H1 (cell line): Measurements from ENCODE around the gene KCNQ2. TPM values are rescaled to one million over a fixed set of nuclear protein-coding genes. Genes with fewer than 3 reads are reported as not detected.

Source experiments
- CTCF ChIA-PET: fragments of 300-600 bp; sonication (Branson Sonifier 250); formaldehyde crosslinking; loops from one replicate; lab custom pipeline; 2021; ENCODE audit not compliant: partially characterized antibody; lab: Charles Lee
- POLR2A ChIA-PET: fragments of 300-600 bp; sonication (Branson Sonifier 250); formaldehyde crosslinking; loops from one replicate; lab custom pipeline; 2021; ENCODE audit warnings: inconsistent platforms; ENCODE audit not compliant: partially characterized antibody; lab: Charles Lee
- DNase-seq, 2 experiments: peaks; one replicate each; pipeline versions ENCODE4 v3.0.0 to v3.0.0-alpha.2; 2010 to 2022; ENCODE audit warnings: low spot score in 2 of 2, low read depth in 1 of 2, mixed read lengths in 1 of 2
- FAIRE-seq: peaks from 2 replicates; lab custom pipeline; 2011; peaks lifted over from hg19 to GRCh38; lab: Jason Lieb, UNC
- H2AFZ ChIP-seq: 2 replicates; pipeline ENCODE4 v1.8.1; 2012; ENCODE audit warnings: low read length, inconsistent platforms
- H2AK5ac ChIP-seq: 2 replicates; pipeline ENCODE4 v1.6.1; 2013; ENCODE audit warnings: low read depth, low read length
- H2BK120ac ChIP-seq: replicated peaks from 2 replicates; pipeline ENCODE3; 2013; ENCODE audit warnings: low read depth, low read length, inconsistent platforms
- H2BK12ac ChIP-seq: 2 replicates; pipeline ENCODE4 v1.6.1; 2013; ENCODE audit warnings: low read depth, low read length
- H2BK15ac ChIP-seq: 2 replicates; pipeline ENCODE4 v1.6.1; 2013; ENCODE audit warnings: low read length
- H2BK20ac ChIP-seq: 2 replicates; pipeline ENCODE4 v1.6.1; 2013; ENCODE audit warnings: low read length
- H2BK5ac ChIP-seq: 2 replicates; pipeline ENCODE4 v1.6.1; 2013; ENCODE audit warnings: low read depth, low read length
- H3K14ac ChIP-seq: 2 replicates; pipeline ENCODE4 v1.6.1; 2013; ENCODE audit warnings: inconsistent platforms; ENCODE audit not compliant: insufficient read length
- H3K18ac ChIP-seq: 2 replicates; pipeline ENCODE4 v1.6.1; 2013; ENCODE audit warnings: low read length; ENCODE audit errors: extremely low read depth
- H3K23ac ChIP-seq: 2 replicates; pipeline ENCODE4 v1.6.1; 2013; ENCODE audit warnings: inconsistent platforms; ENCODE audit not compliant: insufficient read length
- H3K23me2 ChIP-seq: 2 replicates; pipeline ENCODE4 v1.6.1; 2013; ENCODE audit warnings: low read depth, low read length
- H3K27ac ChIP-seq: 2 replicates; pipeline ENCODE4 v1.6.1; 2011; ENCODE audit warnings: low read depth, low read length, inconsistent platforms
- H3K27me3 ChIP-seq, 4 experiments: replicated peaks in 1 of 4; 1 replicate in 1 of 4; 2 replicates in 3 of 4; pipeline versions ENCODE4 v1.6.1 to v1.8.1; 2011 to 2013; ENCODE audit warnings: low read length in 3 of 4, mild to moderate bottlenecking in 3 of 4, inconsistent platforms in 2 of 4, mixed read lengths in 2 of 4, moderate library complexity in 1 of 4; ENCODE audit not compliant: control insufficient read depth in 3 of 4, insufficient read depth in 3 of 4; ENCODE audit errors: extremely low read depth in 1 of 4
- H3K36me3 ChIP-seq, 4 experiments: 2 replicates each; pipeline versions ENCODE4 v1.6.1 to v1.8.1; 2011 to 2013; ENCODE audit warnings: mild to moderate bottlenecking in 4 of 4, low read length in 3 of 4, moderate library complexity in 2 of 4, control low read depth in 1 of 4, inconsistent platforms in 1 of 4; ENCODE audit not compliant: insufficient read depth in 4 of 4, control insufficient read depth in 2 of 4
- H3K4ac ChIP-seq: replicated peaks from 2 replicates; pipeline ENCODE3; 2013; ENCODE audit warnings: low read length, low read depth, mixed read lengths, inconsistent platforms; ENCODE audit not compliant: insufficient read length
- H3K4me1 ChIP-seq, 4 experiments: replicated peaks in 1 of 4; 1 replicate in 1 of 4; 2 replicates in 3 of 4; pipeline versions ENCODE4 v1.6.1 to v1.8.1; 2011 to 2013; ENCODE audit warnings: low read length in 3 of 4, inconsistent platforms in 2 of 4, mixed read lengths in 1 of 4; ENCODE audit not compliant: insufficient read depth in 4 of 4, control insufficient read depth in 3 of 4
- H3K4me2 ChIP-seq, 2 experiments: 2 replicates each; pipeline versions ENCODE4 v1.6.1 to v1.8.1; 2011 to 2013; ENCODE audit warnings: low read depth in 2 of 2, low read length in 2 of 2, control low read depth in 1 of 2, inconsistent platforms in 1 of 2, mild to moderate bottlenecking in 1 of 2; ENCODE audit not compliant: insufficient read depth in 1 of 2
- H3K4me3 ChIP-seq, 4 experiments: fragments of 200-600, 300-600 bp in 1 of 4; sonication (generic), shearing (Covaris generic), sonication (Bioruptor Twin) in 1 of 4; 2 replicates each; pipeline versions ENCODE4 v1.5.1 to v1.8.1; 2011 to 2016; ENCODE audit warnings: low read length in 4 of 4, low read depth in 3 of 4, control low read depth in 2 of 4, inconsistent platforms in 2 of 4, mild to moderate bottlenecking in 2 of 4, mixed read lengths in 1 of 4, moderate library complexity in 1 of 4; ENCODE audit not compliant: insufficient read depth in 2 of 4; ENCODE audit errors: extremely low read depth in 1 of 4
- H3K56ac ChIP-seq: replicated peaks from 2 replicates; pipeline ENCODE3; 2013; ENCODE audit warnings: low read depth, mild to moderate bottlenecking, mixed read lengths, low read length, inconsistent platforms; ENCODE audit not compliant: insufficient read length
- H3K79me1 ChIP-seq: 2 replicates; pipeline ENCODE4 v1.6.1; 2013; ENCODE audit warnings: low read depth, low read length, control low read depth
- H3K79me2 ChIP-seq, 2 experiments: 2 replicates each; pipeline versions ENCODE4 v1.6.1 to v1.8.1; 2012 to 2013; ENCODE audit warnings: low read length in 2 of 2, mild to moderate bottlenecking in 2 of 2, inconsistent platforms in 1 of 2; ENCODE audit not compliant: insufficient read depth in 2 of 2, control insufficient read depth in 1 of 2
- H3K9ac ChIP-seq, 4 experiments: replicated peaks in 1 of 4; 1 replicate in 1 of 4; 2 replicates in 3 of 4; pipeline versions ENCODE4 v1.6.1 to v1.8.1; 2011 to 2013; ENCODE audit warnings: low read depth in 3 of 4, low read length in 3 of 4, control low read depth in 2 of 4, mild to moderate bottlenecking in 2 of 4, moderate library complexity in 2 of 4, inconsistent platforms in 1 of 4; ENCODE audit errors: extremely low read depth in 1 of 4
- H3K9me3 ChIP-seq, 2 experiments: 2 replicates each; pipeline versions ENCODE4 v1.6.1 to v1.8.1; 2012 to 2013; ENCODE audit warnings: mild to moderate bottlenecking in 2 of 2, moderate library complexity in 2 of 2, control low read depth in 1 of 2, inconsistent platforms in 1 of 2, low read depth in 1 of 2, low read length in 1 of 2, mixed read lengths in 1 of 2; ENCODE audit not compliant: insufficient read depth in 2 of 2
- H4K20me1 ChIP-seq, 2 experiments: replicated peaks in 1 of 2; 2 replicates each; pipeline versions ENCODE3 to v1.8.1; 2011 to 2013; ENCODE audit warnings: inconsistent platforms in 2 of 2, low read length in 2 of 2, mild to moderate bottlenecking in 1 of 2; ENCODE audit not compliant: insufficient read depth in 2 of 2, control insufficient read depth in 1 of 2
- H4K5ac ChIP-seq: 2 replicates; pipeline ENCODE4 v1.6.1; 2013; ENCODE audit warnings: low read length, low read depth, mixed read lengths, inconsistent platforms; ENCODE audit not compliant: insufficient read length
- H4K8ac ChIP-seq: 2 replicates; pipeline ENCODE4 v1.8.0; 2013; ENCODE audit warnings: mild to moderate bottlenecking, moderate library complexity, low read length, inconsistent platforms; ENCODE audit not compliant: insufficient read depth; ENCODE audit errors: extremely low read depth
- H4K91ac ChIP-seq: replicated peaks from 2 replicates; pipeline ENCODE3; 2013; ENCODE audit warnings: low read length, mixed read lengths, inconsistent platforms; ENCODE audit not compliant: insufficient read length
- EZH2 ChIP-seq: fragments of 200-600 bp; sonication (generic); IDR thresholded peaks from 2 replicates; pipeline ENCODE4 v1.7.1; 2012; ENCODE audit warnings: low read depth, mild to moderate bottlenecking, moderate library complexity, low read length, inconsistent platforms; ENCODE audit not compliant: severe bottlenecking
- GABPA ChIP-seq: IDR thresholded peaks from 2 replicates; pipeline ENCODE4 v1.6.1; 2011; ENCODE audit warnings: mild to moderate bottlenecking, low read length, moderate library complexity, borderline replicate concordance; ENCODE audit not compliant: insufficient read depth
- POLR2AphosphoS5 ChIP-seq: IDR thresholded peaks from 2 replicates; pipeline ENCODE4 v1.6.1; 2011; ENCODE audit warnings: low read depth, low read length
- RBBP5 ChIP-seq: IDR thresholded peaks from 2 replicates; pipeline ENCODE4 v1.7.1; 2012; ENCODE audit warnings: low read depth, mild to moderate bottlenecking, inconsistent platforms, low read length, moderate library complexity, borderline replicate concordance
- WGBS, 2 experiments: shearing (Covaris generic) in 1 of 2; methylation state at CpG; one replicate each; pipeline versions ENCODE4 v1.1.6 to v1.1.7; 2013 to 2015; ENCODE audit warnings: low lambda C conversion rate in 2 of 2, mixed read lengths in 2 of 2, inconsistent platforms in 1 of 2, low coverage in 1 of 2, missing lambda C conversion rate in 1 of 2; ENCODE audit not compliant: insufficient replicate concordance in 2 of 2, insufficient coverage in 1 of 2, insufficient read length in 1 of 2; ENCODE audit errors: extremely low coverage in 1 of 2, missing lambda C conversion rate in 1 of 2; 5-methylcytosine and 5-hydroxymethylcytosine counted together
- polyA plus RNA-seq, 7 experiments: library from polyadenylated mRNA; depleted of rRNA in 3 of 7; stranded (reverse) in 5 of 7; unstranded in 2 of 7; fragments of >200 nt in 5 of 7; fragments of 200-250 nt in 2 of 7; gene quantifications; 1 replicate in 5 of 7; 2 replicates in 1 of 7; 4 replicates in 1 of 7; pipeline versions ENCODE4 v1.2.1 to v1.2.3, GENCODE V29; 2011 to 2013; ENCODE audit warnings: missing spikeins in 2 of 7, mixed read lengths in 2 of 7
- total RNA-seq: library from RNA; stranded (reverse); fragmentation: NEBNext Ultra II Directional; extraction: Animal tissue kit (Norgen Biotek cat#: 25700); gene quantifications from 2 replicates; pipeline ENCODE4 v1.2.1, GENCODE V29; 2021

Gene KCNQ2
- total and polyA plus RNA-seq, 2 of the 8 experiments (the other 6 are each of a cell fraction or from before 2014, with no cell fraction given), result 82.6 to 243 TPM

DNA sequence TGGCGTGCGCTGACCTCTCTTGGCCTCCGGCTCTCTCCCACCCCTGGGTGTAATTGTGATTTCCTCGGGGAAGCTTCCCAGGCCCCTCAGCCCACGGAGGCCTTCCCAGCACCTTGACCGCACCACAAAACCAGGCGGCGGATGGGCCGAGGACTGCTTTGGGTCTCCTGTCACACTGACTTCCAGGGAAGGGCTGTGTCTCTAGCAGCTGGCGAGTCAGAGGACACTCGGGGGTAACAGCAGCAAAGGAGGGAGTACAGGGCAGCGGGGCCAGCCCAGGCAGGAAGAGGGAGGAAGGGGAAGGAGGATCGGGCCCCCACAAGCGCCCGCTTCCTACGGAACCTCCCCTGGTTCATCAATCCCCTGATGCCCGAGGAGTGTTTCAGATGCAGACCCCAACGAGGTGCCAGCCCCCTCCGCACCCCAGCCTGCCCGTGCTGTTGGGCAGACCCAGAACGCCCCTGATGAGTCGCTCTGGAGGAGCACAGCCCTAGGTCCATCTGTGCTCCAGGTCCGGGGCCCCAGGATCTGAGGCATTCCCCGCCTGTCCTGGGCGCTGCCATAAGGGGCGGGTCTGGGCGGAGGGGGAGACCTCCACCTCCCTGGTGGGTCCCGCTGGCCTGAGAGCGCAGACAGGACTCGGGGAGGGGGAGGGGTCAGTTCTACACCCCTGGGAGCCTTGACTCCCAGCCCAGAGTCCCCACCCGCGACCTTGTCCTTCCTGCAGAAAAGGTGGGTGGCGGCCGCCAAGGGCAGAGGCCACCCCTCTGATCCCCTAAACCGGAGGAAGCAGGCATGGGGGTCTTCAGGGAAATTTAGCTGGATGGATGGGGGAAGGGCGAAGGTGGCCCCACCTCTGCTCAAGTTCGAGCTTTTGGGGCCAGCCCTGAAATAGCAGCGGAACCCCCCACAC lies 112.3 kb downstream of the KCNQ2 start:
- WGBS, 2 experiments, result 44% methylated on average over 28 of the region's 38 CpGs; no CpG with 5 or more reads in 1 of the 2 experiments
- no peak overlapping the region for H2BK5ac ChIP-seq
- H3K4ac ChIP-seq, result no peak overlapping the region
- H3K79me2 ChIP-seq, result no peaks in the 10 kb centered on the region
- peak overlapping the region; percentile 72 to 81 for H3K4me2 ChIP-seq
- H2AK5ac ChIP-seq, result no peak overlapping the region
- no peak overlapping the region; the same call in 1 of the 2 replicates for H2AFZ ChIP-seq
- H3K23me2 ChIP-seq, result peaks cover 10% of the 10 kb centered on the region; the same call in 1 of the 2 replicates
- no peak overlapping the region for H4K91ac ChIP-seq
- no peak overlapping the region; the same call in 1 of the 2 replicates for H3K18ac ChIP-seq
- no peak overlapping the region for H2BK20ac ChIP-seq
- CTCF ChIA-PET, result interaction anchor here (0.6 to 8.1 kb wide), 8 partner anchors 10 to 1166 kb away, joined by 3 to 85 read pairs (median 4); no protein-coding TSS in a partner anchor
- FAIRE-seq (no peak), DNase-seq (no peak)
- peak overlapping the region; percentile 50 to 73 (median 52) for H3K4me3 ChIP-seq
- peaks cover 0 to 29% (median 18%) of the 10 kb centered on the region in 4 experiments; a peak in 6 of 7 replicates for H3K27me3 ChIP-seq
- no peak overlapping the region for H2BK15ac ChIP-seq
- peaks cover 0 to 4% of the 10 kb centered on the region in 2 experiments for H4K20me1 ChIP-seq
- no peak overlapping the region for H2BK12ac ChIP-seq
- H3K27ac ChIP-seq, result no peak overlapping the region
- H3K14ac ChIP-seq, result no peak overlapping the region
- H3K79me1 ChIP-seq, result no peaks in the 10 kb centered on the region
- peak overlapping the region; percentile 64 for H2BK120ac ChIP-seq
- H3K56ac ChIP-seq, result no peak overlapping the region
- no peaks in the 10 kb centered on the region for H3K36me3 ChIP-seq
- TF ChIP-seq RBBP5 (0 out of 2 replicates have a peak, but pooled peaks have one; percentile 30), POLR2AphosphoS5 (no peak), EZH2 (peak; percentile 49), GABPA (0 out of 2 replicates have a peak, but pooled peaks have one; percentile 10)
- no peaks in the 10 kb centered on the region for H3K9me3 ChIP-seq
- peak overlapping the region; percentile 71; the same call in 1 of the 2 replicates for H4K8ac ChIP-seq
- POLR2A ChIA-PET, result interaction anchor here (0.7 to 1.7 kb wide), 8 partner anchors 10 to 160 kb away, joined by 3 to 5 read pairs (median 3); partner anchors contain the start of gene PPDPF
- no peak overlapping the region for H3K23ac ChIP-seq
- no peak overlapping the region for H4K5ac ChIP-seq
- no peak overlapping the region for H3K9ac ChIP-seq
- H3K4me1 ChIP-seq, result peaks cover 0 to 21% (median 15%) of the 10 kb centered on the region in 4 experiments; a peak in 6 of 7 replicates
